ENCODE measurements around the gene MORC3. TPM values are rescaled to one million over a fixed set of nuclear protein-coding genes. Genes with fewer than 3 reads are reported as not detected.
"Not testable (repeated sequence)": the region's sequence is repeated elsewhere in the genome, so short reads cannot be mapped to it uniquely, and the experiment has no call there.

MORC3 gene, protein sequence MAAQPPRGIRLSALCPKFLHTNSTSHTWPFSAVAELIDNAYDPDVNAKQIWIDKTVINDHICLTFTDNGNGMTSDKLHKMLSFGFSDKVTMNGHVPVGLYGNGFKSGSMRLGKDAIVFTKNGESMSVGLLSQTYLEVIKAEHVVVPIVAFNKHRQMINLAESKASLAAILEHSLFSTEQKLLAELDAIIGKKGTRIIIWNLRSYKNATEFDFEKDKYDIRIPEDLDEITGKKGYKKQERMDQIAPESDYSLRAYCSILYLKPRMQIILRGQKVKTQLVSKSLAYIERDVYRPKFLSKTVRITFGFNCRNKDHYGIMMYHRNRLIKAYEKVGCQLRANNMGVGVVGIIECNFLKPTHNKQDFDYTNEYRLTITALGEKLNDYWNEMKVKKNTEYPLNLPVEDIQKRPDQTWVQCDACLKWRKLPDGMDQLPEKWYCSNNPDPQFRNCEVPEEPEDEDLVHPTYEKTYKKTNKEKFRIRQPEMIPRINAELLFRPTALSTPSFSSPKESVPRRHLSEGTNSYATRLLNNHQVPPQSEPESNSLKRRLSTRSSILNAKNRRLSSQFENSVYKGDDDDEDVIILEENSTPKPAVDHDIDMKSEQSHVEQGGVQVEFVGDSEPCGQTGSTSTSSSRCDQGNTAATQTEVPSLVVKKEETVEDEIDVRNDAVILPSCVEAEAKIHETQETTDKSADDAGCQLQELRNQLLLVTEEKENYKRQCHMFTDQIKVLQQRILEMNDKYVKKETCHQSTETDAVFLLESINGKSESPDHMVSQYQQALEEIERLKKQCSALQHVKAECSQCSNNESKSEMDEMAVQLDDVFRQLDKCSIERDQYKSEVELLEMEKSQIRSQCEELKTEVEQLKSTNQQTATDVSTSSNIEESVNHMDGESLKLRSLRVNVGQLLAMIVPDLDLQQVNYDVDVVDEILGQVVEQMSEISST
- 21.4 to 38.1 TPM (median 25.7 TPM) in 3 replicates for polyA plus RNA-seq
- polyA plus RNA-seq (2011; ENCODE audit: low read depth), result 200 TPM
- polyA plus RNA-seq (2011; cell fraction: cytosol; rRNA removed), result 13.4 and 26.8 TPM in 2 replicates
- 35.8 and 50.7 TPM in 2 replicates for polyA plus RNA-seq (2011; cell fraction: nucleus; rRNA removed)
- polyA plus RNA-seq (2012; ENCODE audit: low replicate concordance), result 17.9 and 22.3 TPM in 2 replicates
- polyA minus RNA-seq, result 3.2 to 53.6 TPM (median 23.2 TPM) in 3 replicates
- 24.2 TPM for polyA minus RNA-seq (2011; cell fraction: cytosol; rRNA and poly(A)+ RNA removed)
- 24.9 and 49.7 TPM in 2 replicates for polyA minus RNA-seq (2011; cell fraction: nucleus; rRNA and poly(A)+ RNA removed)

DNA sequence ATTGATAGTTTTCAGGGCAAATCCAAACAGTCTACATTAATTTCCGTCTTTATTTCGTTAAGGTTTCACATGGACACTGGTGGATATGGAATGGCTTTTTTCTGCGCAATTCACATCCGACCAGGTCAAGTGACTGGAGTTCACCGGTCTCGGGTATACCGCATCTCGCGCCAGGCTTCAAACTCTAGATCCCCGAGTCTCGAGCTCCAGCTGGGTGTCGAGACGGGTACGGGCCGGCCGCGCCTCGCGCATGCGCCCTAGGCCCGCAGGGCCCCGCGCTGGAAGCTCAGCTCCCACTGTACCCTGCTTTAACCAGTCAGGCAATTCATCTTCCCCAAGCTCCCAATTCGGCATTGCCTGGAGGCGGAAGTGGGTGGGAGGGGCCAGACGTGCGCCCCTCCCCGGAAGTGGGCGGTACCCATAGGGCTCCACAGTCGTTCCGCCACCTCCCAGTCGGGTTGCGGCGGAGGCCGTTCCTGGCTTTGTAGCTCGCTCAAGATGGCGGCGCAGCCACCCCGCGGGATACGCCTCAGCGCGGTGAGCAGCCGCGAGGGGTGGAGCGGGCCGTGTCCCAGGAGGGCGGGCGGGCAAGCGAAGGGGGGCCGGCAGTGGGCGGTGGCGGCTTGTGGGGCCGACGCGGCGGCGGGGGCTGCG is at the start of gene MORC3:
MORC3 (plus strand) TSS at position 431 of the 654 bp plus-strand sequence; CDS start at position 499, 68 bp downstream.
- Histone ChIP-seq H3K27me3 (ENCODE audit: control insufficient read depth, extremely low read depth, insufficient read depth, low read length) (no peaks in the 10 kb centered on the region), H3K79me2 (ENCODE audit: control insufficient read depth, insufficient read depth, low read length) (peaks cover 42% of the 10 kb centered on the region), H3K9me3 (ENCODE audit: control insufficient read depth, low read depth, low read length) (no peaks in the 10 kb centered on the region), H3K36me3 (ENCODE audit: control insufficient read depth in 2 of 2, extremely low read depth in 1 of 2, insufficient read depth in 2 of 2, low read length in 2 of 2) (peaks cover 2 to 3% of the 10 kb centered on the region in 2 experiments), H3K4me2 (ENCODE audit: control insufficient read depth, extremely low read depth, insufficient read depth, low read depth, low read length) (peak within 1 kb of the TSS; percentile 84), H3K27ac (ENCODE audit: control insufficient read depth, insufficient read depth, low read length) (peak within 1 kb of the TSS; percentile 98), H3K4me3 (ENCODE audit: control insufficient read depth in 2 of 3, extremely low read depth in 1 of 3, insufficient read depth in 2 of 3, low read depth in 1 of 3, low read length in 3 of 3) (peak within 1 kb of the TSS; percentile 91 to 98 (median 93)), H4K20me1 (ENCODE audit: control insufficient read depth, extremely low read depth, insufficient read depth, low read length) (no peaks in the 10 kb centered on the region), H3K9ac (ENCODE audit: control insufficient read depth, extremely low read depth, insufficient read depth, low read length) (peak within 1 kb of the TSS; percentile 88), H3K9me1 (ENCODE audit: control insufficient read depth, extremely low read depth, insufficient read depth, low read length) (no peaks in the 10 kb centered on the region), H3K4me1 (ENCODE audit: control insufficient read depth, extremely low read depth, insufficient read depth, low read length) (peaks cover 21% of the 10 kb centered on the region), H2AFZ (ENCODE audit: control insufficient read depth, low read length) (peak within 1 kb of the TSS; percentile 90)
- TF ChIP-seq, protein P1, sequence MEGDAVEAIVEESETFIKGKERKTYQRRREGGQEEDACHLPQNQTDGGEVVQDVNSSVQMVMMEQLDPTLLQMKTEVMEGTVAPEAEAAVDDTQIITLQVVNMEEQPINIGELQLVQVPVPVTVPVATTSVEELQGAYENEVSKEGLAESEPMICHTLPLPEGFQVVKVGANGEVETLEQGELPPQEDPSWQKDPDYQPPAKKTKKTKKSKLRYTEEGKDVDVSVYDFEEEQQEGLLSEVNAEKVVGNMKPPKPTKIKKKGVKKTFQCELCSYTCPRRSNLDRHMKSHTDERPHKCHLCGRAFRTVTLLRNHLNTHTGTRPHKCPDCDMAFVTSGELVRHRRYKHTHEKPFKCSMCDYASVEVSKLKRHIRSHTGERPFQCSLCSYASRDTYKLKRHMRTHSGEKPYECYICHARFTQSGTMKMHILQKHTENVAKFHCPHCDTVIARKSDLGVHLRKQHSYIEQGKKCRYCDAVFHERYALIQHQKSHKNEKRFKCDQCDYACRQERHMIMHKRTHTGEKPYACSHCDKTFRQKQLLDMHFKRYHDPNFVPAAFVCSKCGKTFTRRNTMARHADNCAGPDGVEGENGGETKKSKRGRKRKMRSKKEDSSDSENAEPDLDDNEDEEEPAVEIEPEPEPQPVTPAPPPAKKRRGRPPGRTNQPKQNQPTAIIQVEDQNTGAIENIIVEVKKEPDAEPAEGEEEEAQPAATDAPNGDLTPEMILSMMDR (optimal IDR thresholded peaks at IDR 0.05 in 1 of 3, IDR thresholded peaks at IDR 0.05 in 1 of 3, conservative IDR thresholded peaks at IDR 0.05 in 1 of 3; ENCODE audit: extremely low read depth in 1 of 3, insufficient read depth in 2 of 3, low read length in 3 of 3), result no peak
- TF ChIP-seq EZH2 (IDR thresholded peaks at IDR 0.05; ENCODE audit: low read length), result no peak
- dilution Hi-C loops (cut with MboI; ENCODE audit: extremely low pct_ligation_motif_present, low sequenced_read_pairs), result no loop called here
- DNase-seq (ENCODE audit: low read depth, low spot score), result peak; percentile 97
- FAIRE-seq, result peak; percentile 73

DNA sequence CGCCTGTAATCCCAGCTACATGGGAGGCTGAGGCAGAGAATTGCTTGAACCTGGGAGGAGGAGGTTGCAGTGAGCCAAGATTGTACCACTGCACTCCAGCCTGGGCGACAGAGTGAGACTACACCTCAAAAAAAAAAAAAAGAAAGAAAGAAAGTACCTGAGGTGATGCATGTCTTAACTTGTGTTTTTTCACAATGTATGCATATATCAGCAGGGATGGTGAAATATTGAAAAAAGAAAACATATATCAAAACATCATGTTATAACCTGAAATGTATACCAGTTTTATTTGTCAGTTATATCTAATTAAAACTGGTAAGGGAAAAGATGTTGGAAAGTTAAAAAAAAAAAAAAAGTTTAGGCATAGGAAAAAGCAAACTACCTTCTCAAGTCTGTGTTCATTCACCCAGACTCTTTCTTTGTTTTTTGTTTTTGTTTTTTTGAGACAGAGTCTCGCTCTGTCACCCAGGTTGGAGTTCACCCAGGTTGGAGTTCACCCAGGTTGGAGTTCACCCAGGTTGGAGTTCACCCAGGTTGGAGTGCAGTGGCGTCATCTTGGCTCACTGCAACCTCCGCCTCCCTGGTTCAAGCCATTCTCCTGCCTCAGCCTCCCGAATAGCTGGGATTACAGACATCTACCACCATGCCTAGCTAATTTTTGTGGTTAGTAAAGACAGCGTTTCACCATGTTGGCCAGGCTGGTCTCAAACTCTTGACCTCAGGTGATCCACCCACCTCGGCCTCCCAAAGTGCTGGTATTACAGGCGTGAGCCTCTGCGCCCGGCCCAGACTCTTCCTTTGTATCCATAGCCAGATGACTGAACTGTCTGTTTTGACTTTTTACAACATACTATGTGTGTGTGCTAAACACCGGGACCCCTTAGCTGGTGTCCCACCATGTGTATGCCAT is 49.0 kb upstream of the MORC3 start:
- H3K27ac ChIP-seq (ENCODE audit: control insufficient read depth, insufficient read depth, low read length), result not testable (repeated sequence)

More for the DNA sequence above, 49.0 kb upstream of the MORC3 start:
- DNase-seq (ENCODE audit: low read depth, low spot score); H3K4me3 ChIP-seq (ENCODE audit: control insufficient read depth in 2 of 3, extremely low read depth in 1 of 3, insufficient read depth in 2 of 3, low read depth in 1 of 3, low read length in 3 of 3); dilution Hi-C loops (cut with MboI; ENCODE audit: extremely low pct_ligation_motif_present, low sequenced_read_pairs); H3K9me3 ChIP-seq (ENCODE audit: control insufficient read depth, low read depth, low read length); H3K79me2 ChIP-seq (ENCODE audit: control insufficient read depth, insufficient read depth, low read length); H3K27me3 ChIP-seq (ENCODE audit: control insufficient read depth, extremely low read depth, insufficient read depth, low read length); H3K9me1 ChIP-seq (ENCODE audit: control insufficient read depth, extremely low read depth, insufficient read depth, low read length); H3K9ac ChIP-seq (ENCODE audit: control insufficient read depth, extremely low read depth, insufficient read depth, low read length); FAIRE-seq; H2AFZ ChIP-seq (ENCODE audit: control insufficient read depth, low read length); H4K20me1 ChIP-seq (ENCODE audit: control insufficient read depth, extremely low read depth, insufficient read depth, low read length); H3K36me3 ChIP-seq (ENCODE audit: control insufficient read depth in 2 of 2, extremely low read depth in 1 of 2, insufficient read depth in 2 of 2, low read length in 2 of 2): not testable (repeated sequence)
- Histone ChIP-seq H3K4me2 (ENCODE audit: control insufficient read depth, extremely low read depth, insufficient read depth, low read depth, low read length) (peak overlapping the region; percentile 37), H3K4me1 (ENCODE audit: control insufficient read depth, extremely low read depth, insufficient read depth, low read length) (peaks cover 11% of the 10 kb centered on the region)

Data from keratinocyte (primary cell).